Colon (tissue), 2 donors: ENCODE measurements around the gene SMKR1.
"Not testable (repeated sequence)": the region's sequence is repeated elsewhere in the genome, so short reads cannot be mapped to it uniquely, and the experiment has no call there.

Source experiments
- FAIRE-seq: peaks from 2 replicates; lab custom pipeline; 2012; peaks lifted over from hg19 to GRCh38; lab: Jason Lieb, UNC
- donor health status: control.
- donor health status: control.

SMKR1 gene

DNA sequence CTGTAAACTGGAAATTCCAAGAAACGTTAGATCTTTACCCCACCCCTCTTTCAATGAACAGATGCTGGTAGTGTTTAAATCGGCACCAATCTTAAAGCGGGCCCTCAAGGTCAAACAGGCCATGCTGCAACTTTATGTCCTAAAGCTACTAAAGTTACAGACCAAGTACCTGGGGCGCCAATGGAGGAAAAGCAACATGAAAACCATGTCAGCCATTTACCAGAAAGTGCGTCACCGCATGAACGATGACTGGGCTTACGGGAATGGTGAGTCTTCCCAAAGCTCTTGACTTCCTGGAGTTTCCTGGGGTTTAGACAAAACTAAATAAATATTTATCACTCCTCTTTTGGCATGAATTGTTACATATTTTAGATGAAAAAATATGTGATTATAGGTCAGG is 19.6 kb upstream of the SMKR1 start:
- no peak for FAIRE-seq

DNA sequence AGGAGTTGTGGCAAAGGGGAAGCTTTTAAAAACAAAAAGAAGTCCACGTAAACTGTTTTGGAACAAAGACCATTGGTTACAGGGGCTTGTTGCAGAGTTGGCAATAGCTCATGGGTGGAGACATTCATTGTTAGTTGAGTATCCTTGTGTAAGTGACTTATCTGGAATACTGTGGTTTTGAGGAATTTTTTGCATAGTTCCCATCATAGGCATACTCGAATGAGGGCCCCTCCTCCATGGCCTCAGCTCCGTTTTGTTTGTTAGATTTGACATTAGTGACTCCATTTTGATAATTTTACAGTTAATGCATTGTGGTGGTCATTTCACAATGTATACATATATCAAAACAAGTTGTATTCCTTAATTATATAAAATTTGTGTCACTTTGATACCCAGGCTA is 12.8 kb upstream of the SMKR1 start:
- no peak for FAIRE-seq

DNA sequence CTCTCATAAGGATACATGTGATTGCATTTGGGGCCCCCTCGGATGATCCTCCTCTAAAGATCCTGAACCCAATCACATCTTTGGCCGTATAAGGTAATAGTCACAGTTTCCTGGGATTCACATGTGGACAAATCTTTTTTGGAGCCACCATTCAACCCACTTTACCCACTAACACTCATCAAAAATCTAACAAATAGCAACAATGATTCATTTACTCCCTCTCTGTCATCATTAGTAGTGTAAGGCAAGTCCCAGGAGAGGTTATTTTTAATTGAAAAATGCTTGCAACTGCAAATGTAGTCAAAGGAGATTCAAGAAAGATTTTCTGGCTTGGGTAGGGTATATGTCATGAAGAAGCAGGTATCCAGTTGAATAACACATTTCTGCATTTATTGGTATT is 9.9 kb upstream of the SMKR1 start:
- FAIRE-seq: no peak

DNA sequence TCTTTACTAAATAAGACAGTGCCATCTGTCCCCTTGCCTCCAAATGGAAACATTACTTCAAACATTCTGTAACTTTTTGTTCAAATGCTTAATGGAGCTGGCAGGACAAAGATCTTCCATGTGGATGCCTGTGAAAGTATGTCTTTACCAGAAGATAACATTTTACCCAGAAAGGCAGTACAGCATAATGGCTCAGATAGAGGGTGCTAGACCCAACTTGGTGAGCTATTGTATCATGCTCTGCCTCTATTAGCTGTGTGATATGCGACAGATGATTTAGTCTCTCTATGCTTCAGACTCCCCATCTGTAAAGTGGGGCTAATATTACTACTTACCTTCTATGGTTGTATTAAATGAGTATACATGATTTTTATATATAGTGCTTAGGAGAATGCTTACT is 8.8 kb upstream of the SMKR1 start:
- no peak for FAIRE-seq

DNA sequence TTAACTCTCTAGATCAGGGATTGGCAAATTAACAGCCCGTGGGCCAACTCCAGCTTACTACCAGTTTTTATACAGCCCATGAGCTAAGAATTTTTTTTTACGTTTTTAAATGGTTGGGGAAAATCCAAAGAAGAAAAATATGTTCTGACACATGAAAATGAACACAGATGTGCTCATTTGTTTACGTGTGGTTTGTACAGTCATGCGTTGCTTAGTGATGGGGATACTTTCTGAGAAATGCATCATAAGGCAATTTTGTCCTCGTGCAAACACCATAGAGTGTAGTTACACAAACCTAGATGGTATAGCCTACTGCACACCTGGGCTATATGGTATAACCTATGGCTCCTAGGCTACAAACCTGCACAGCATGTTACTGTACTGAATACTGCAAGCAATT is 8.3 kb upstream of the SMKR1 start:
- FAIRE-seq: no peak

DNA sequence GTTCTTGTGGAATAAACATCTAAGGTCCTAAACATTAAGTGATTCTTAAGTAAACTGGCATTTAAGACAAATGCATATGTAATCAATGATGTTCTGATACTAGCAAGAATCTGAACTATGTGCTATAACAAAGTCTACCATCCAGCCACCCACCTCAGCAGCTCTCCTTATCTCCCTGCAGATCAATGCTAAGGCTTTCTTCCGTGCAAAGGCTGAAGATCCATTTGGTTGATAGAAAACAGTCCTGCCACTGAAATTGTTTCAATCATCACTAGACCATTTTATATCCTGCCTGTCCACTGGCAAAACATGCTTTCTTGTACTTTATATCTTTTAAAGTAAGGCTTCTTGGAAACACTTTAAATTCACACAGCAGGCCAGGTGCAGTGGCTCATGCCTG is 6.3 kb upstream of the SMKR1 start:
- FAIRE-seq: no peak

DNA sequence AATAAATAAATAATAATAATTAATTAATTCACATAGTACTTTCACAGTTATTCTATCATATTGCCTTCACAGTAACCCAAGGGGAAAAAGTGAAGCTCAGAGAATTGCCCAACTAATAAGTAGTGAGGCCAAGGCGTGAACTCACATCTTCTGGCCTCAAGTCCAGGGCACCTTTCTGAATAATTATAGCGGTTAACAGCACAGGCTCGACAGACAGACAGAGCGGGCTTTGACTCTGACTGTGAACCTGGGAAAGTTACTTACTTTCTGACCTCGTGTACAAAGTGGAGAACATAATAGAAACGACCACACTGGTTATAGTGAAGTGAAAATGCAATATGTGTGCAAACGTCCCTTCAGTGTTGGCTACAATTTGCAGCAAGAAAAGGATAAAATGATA is 5.7 kb upstream of the SMKR1 start:
- no peak for FAIRE-seq

DNA sequence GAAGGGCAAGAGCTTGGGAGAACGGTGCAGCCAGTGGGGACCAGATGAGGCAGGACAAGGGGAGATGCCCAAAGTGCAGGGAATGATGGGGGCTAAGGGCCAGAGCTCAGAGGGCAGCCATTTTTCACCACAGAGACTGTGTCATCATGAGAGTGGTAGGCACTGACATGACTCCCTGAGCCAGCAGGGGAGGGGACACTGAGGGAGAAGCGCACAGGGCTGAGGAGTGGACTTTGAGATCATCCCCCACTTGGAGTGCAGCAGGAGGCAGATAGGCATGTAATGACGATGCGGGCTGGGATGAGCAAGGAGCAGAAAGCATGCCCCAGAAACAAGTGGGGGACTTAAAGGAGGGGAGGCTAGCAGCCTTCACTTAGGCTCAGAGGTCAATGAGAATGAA is 5.2 kb upstream of the SMKR1 start:
- no peak for FAIRE-seq

DNA sequence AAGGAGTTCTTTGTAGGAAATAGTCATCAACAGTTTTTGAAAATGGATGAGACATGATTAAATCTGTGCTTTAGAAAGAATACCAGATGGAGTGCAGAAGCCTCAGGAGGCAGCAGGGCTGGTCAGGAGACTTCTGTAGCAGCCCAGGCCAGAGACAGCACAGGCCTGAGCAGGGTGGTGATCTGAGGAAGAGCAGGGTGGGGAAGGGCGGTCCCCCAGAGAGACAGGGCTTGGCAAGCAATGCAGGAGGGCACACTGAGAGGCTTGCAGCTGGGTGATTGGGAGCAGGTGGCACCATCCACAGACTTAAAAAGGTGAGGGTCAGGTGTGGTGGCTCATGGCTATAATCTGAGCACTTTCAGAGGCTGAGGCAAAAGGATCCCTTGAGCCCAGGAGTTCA is 4.3 kb upstream of the SMKR1 start:
- FAIRE-seq: no peak

DNA sequence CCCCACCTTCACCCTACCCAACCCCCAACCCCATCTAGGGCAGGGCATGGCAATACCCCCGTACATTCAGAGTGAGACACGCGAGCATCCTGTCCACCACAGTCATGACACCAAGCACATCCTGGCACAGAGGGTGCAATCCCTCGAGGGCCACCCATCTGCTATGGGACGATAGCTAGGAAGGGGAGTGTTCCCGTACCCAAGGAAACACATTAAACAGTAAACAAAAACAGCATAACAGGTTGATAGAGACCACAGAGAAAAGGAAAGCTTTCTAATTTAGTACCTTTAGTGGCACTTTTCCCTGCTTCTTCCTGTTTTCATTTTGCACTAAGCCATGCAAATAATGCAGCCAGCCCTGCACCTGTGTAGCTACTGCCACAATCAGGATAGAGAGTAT is 2.3 kb upstream of the SMKR1 start:
- FAIRE-seq: no peak

DNA sequence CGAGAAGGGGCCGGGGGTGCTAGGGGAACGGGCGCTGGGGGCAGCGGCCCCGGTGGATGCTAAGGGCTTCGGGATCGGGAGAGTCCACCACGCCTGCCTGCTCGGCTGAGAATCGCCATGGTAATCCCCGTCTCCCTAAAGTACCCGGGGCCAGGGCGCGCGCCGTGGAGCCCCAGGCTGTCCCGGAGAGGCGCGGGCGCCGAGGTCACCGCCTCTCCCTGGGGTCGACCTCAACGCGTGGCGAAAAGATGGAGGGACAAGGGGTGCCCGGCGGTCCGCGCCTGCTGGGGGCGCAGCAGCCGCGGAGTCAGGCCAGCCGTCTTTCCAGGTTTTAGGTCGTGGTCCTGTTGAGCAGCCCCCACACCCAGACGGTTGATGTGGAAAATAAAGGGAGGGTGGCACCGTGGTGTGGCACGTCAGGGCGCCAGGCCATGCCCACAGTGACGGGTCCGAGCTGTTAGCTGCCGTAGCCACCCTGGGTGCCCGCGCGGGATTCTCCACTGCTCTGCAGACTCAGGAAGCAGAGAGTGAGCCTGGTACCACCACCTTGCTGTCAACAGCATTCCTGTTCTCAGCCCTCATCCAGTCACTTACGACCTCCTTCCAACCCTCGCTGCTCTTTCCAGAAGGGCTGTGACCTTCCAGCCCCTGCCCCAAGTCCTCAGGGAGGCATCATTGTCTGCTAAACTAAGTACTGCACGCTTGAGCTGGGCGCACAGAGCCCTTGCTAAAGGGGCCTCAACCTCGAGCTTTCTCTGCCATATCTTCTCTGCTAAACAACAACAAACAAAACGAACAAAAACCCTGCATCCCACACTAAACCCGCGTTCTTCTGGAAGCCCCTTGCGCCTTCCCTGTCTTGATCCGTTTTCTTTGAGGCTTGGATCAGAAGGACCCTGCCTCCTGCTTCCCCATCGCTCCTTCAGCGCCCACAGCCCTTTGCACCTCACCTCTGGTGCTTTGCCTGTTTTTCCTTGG is 666 bp downstream of the SMKR1 start:
- FAIRE-seq: no peak

DNA sequence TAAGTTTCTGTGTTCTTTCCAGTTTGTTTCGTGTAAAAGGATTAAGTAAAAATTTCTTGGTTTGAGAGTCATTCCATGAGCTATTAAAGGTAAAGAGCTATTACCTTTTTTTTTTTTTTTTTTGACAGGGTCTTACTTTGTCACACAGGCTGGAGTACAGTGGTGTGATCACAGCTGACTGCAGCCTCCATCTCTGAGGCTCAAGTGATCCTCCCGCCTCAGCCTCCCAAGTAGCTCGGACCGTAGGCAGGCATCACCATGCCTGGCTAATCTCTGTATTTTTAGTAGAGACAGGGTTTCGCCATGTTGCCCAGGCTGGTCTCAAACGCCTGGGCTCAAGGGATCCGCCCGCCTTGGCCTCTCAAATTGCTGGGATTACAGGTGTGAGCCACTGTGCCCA is 1.4 kb downstream of the SMKR1 start:
- FAIRE-seq: no peak

DNA sequence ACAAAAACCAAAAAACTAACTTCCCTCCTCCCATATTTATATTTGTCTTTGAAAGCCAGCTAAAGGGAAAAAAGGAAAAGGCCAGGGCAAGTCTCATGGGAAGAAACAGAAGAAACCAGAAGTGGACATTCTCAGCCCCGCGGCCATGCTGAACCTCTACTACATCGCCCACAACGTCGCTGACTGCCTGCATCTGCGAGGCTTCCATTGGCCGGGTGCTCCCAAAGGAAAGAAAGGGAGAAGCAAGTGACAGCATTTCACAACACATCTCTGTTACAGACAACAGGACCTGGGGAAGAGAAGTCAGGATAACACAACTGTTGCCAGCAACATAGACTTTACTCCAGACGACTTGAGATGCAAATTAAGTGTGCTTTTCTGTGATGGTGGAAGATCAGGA is 9.9 kb downstream of the SMKR1 start:
- FAIRE-seq: no peak

DNA sequence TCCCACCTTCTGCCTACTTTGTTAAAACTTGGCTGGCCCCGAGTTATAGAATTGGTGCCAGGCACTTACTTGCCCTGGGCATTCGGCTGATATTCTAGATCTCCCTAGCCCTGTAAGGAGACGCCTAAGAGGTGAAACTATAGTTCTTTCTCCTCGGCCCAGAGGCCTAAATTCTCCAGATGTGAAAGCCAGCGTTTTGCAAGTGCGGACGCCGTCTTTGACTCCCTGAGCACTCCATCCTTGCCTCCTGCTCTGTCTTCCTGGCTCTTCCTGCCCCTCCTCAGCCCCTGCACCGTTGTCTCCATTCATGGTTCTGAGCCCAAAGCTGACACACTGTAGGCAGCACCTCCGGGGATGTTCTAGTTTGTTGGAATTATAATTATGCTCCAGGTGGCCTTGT is 11.2 kb downstream of the SMKR1 start:
- no peak for FAIRE-seq

DNA sequence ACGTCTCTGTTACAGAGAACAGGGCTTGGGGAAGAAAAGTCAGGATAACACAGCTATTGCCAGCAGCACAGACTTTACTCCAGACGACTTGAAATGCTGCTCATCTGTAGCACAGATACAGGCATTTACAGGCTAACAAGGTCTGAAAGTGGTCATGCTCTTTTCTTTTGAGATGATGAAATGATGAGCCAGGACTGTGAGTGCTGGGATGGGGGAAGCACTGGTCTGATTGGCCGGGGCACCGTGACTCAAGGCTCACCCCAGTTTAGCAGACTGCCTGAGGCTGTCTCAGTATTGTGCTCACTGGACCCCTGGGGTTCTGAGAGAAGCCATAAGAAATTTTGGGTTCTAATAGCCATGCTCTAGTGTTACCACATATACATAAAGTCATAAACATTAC is 12.4 kb downstream of the SMKR1 start:
- no peak for FAIRE-seq

DNA sequence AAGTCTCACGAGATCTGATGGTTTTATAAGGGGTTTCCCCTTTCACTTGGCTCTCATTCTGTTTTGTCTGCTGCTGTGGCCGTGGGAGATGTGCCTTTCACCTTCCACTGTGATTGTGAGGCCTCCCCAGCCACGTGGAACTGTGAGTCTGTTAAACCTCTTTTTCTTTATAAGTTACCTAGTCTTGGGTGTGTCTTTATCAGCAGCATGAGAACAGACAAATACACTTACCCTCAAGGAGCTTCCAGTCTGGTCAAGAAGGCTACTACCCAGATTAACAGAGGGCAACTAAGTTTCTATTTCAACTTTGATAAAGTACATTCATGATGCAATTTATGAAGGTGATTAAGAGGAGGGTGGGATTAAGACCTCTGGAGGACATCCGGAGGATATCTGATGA is 13.1 kb downstream of the SMKR1 start:
- no peak for FAIRE-seq

DNA sequence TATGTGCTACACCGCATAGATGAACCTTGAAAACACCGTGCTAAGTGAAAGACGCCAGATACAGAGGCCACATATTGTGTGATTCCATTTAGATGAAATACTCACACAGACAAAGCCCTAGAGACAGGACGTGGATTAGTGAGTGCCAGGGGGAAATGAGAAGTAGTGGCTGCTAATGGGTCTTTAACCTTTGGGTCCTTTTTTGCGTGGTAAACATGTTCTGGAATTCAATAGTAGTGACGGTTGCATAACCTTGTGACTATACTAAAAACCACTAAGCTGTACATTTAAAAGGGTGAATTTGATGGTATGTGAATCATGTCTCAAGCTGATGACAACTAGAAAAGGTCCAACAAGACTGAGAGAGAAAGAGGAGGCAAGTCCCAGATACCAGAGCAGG is 15.6 kb downstream of the SMKR1 start:
- no peak for FAIRE-seq

DNA sequence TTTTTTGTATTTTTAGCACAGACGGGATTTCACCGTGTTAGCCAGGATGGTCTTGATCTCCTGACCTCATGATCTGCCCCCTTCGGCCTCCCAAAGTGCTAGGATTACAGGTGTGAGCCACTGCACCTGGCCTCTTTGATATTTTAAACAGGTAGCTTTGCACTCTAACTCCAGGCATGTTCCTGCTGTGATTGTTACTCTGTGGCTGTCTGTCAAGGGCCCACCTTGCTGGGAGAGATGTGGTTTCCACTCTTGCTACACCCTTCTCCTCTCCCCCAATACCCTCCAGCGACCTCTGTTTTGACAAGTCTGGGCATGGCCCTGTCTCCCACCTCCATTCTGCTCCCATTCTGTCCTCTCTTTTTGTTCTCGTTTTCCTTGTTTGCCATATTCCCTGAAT is 17.1 kb downstream of the SMKR1 start:
- no peak for FAIRE-seq

DNA sequence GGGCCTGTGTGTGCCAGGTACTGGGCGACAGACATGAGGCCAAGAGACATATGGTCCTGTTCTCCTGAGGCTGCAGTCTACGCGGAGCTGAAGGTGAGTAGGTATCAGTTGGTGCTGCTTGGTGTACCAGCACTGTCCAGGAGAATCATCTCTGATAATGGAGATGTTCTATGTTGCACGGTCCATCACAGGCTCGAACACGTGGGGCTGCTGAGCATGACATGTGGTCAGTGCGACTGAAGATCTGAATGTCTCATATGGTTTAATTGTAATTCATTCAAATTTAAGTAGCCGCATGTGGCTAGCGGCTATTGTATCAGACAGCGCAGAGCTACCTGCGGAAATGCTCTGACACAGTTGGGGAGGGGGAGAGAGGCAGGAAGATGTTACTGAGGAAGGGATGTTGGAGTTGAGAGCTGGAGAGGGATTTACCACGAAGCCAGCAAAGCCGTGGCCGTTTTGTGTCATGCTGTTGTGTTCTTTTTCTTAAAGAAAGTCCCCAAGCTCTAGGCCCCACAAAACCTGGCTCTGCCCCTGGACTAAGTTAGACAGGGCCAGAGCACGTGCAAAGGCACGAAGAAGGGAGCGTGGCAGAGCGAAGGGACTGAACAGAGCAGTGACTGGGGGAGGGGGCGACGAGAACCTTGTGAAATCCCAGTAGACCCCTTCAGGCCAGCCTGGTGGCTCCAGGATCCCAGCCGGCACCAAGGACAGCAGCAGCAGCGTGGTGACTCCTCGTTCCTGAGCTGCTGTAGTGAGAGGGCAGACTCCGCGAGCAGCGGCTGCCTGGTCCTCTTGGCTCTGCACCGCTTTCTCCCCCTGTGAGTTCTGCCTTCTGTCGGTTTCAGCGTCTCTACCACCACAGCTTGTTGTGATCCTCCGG is 20.0 kb downstream of the SMKR1 start:
- FAIRE-seq: no peak

DNA sequence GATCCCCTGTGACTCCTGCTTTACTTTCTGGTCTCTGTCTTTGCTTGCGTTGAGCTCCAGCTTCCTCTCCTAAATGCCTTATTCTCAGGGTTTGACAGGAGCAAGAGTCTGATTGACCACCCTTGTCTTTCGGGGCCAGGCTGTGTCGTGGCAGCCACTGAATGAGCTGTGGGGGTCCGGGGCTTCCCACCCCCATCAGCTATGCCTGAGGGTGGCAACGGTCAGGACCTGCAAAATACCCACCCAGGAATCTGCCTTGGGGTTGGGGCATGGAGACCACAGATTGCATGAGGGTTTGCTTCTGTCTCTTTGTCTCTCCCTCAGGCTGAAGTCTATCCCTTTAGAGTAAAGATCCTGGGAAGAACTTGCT is 20.6 kb downstream of the SMKR1 start:
- no peak for FAIRE-seq

DNA sequence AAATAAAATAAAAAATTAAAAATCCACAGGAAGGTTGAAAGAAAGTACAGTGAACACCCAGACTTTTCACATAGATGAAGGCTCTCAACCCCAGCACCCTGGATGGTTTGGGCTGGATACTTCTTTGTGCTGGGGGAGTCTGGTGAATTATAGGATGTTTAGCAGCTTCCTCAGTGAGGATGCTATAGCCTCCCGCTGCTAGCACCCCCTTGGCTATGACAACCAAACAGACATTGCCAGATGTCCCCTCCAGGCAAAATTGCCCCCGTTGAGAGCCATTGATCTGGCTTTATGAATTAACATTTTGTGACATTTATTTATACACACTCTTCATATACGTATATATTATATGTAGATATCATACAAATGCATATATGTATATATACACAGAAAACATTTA is 21.6 kb downstream of the SMKR1 start:
- no peak for FAIRE-seq

DNA sequence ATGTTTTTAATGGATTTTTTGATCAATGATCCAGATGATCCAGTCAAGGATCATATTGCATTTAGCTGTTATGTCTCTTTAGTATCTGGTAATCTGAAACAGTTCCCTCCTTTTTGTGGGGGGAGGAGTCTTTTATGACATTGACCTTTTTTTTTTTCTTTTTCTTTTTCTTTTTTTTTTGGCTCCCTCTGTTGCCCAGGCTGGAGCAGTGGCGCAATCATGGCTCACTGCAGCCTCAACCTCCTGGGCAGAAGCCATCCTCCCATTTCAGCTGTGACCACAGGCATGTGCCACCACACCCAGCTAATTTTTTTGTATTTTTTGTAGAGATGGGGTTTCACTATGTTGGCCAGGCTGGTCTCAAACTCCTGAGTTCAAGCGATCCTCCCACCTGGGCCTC is 22.1 kb downstream of the SMKR1 start:
- FAIRE-seq: not testable (repeated sequence)

DNA sequence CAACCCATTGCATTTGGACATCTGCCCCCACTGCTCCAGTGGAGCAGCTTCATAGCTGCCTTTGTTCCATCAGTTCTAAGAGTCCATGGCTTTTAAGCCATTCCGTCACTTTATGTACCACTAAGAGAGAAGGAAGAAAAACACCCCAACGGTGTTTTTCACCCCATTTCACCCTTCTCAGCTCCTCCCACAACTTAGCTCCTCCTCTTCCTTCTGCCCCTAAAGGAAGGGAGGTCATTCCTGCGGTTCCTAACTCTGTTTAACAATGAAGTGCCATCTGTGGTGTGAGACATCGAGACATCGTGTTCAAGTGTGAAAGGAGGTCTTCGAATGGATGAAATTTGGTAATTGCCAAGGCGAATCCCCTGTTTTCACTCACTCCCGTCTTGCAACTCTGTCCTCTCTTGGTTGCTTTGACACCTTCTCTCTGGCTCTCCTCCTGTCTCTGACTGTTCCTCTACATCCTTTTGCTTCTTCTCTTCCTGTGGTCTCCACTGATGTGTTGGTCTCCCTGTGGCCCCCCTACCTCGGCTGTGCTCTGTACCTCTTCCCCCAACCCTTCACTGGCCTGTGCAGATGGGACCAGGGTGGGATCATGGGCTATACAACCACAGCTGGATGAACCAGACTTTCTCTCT is 23.0 kb downstream of the SMKR1 start:
- FAIRE-seq: no peak
